ENCODE data around the gene ODAD3. TPM values are rescaled to one million over a fixed set of nuclear protein-coding genes. Genes with fewer than 3 reads are reported as not detected.

ODAD3 gene
- total and polyA plus RNA-seq, 10 of the 15 experiments (the other 5 are each of a cell fraction or from before 2014, with no cell fraction given), result 0.11 to 0.39 (median 0.28) TPM; not detected in 7

- no peak for TF ChIP-seq ZNF592 (IDR thresholded peaks at IDR 0.05)
Measured at GRCh38 chr19:11451327-11451870, 16.5 kb upstream of the ODAD3 start (continued).

GRCh38 chr19:11450570-11451326, 15.8 kb upstream of the ODAD3 start:
- ATAC-seq (no peak), FAIRE-seq (no peak), DNase-seq (ENCODE audit: low read depth, low spot score) (no peak)
- Histone ChIP-seq H2AFZ (ENCODE audit: control insufficient read depth, low read depth, low read length) (no peak overlapping the region), H3K4me2 (ENCODE audit: control insufficient read depth, insufficient read depth) (no peak overlapping the region), H3K27me3 (replicated peaks in 1 of 2; ENCODE audit: control insufficient read depth in 2 of 2, insufficient read depth in 2 of 2, low read length in 1 of 2) (no peaks in the 10 kb centered on the region), H3K9me3 (replicated peaks; ENCODE audit: control insufficient read depth, insufficient read depth, low read length) (no peaks in the 10 kb centered on the region), H3K27ac (ENCODE audit: control insufficient read depth, insufficient read depth) (peak overlapping the region; percentile 18; the same call in 1 of the 2 replicates), H3K36me3 (ENCODE audit: control insufficient read depth in 2 of 2, insufficient read depth in 2 of 2, low read length in 1 of 2) (peaks cover 0 to 21% of the 10 kb centered on the region in 2 experiments; a peak in 2 of 4 replicates), H3K4me1 (ENCODE audit: control insufficient read depth, insufficient read depth, low read length) (0 out of 2 replicates have a peak, but pooled peaks cover 4% of the 10 kb centered on the region), H3K9ac (ENCODE audit: control insufficient read depth, insufficient read depth, low read length) (no peak overlapping the region), H3K79me2 (ENCODE audit: control insufficient read depth, insufficient read depth, low read length) (no peaks in the 10 kb centered on the region), H4K20me1 (ENCODE audit: control insufficient read depth, insufficient read depth) (no peaks in the 10 kb centered on the region), H3K4me3 (no peak overlapping the region)
- TSS peak; percentile 72 for BruUV-seq (replicated peaks)
- TF ChIP-seq MEF2A (IDR thresholded peaks at IDR 0.05; ENCODE audit: insufficient read depth, low read depth, low read length) (no peak), RELA (IDR thresholded peaks at IDR 0.05; ENCODE audit: borderline replicate concordance, partially characterized antibody) (no peak), CREB1 (IDR thresholded peaks at IDR 0.05; ENCODE audit: low read depth) (no peak), HDAC6 (IDR thresholded peaks at IDR 0.05; ENCODE audit: unreplicated experiment) (no peak), DPF2 (IDR thresholded peaks at IDR 0.05) (no peak), STAT3 (IDR thresholded peaks at IDR 0.05; ENCODE audit: low read depth, low read length) (no peak), ESRRA (IDR thresholded peaks at IDR 0.05; ENCODE audit: low read length) (no peak), PKNOX1 (IDR thresholded peaks at IDR 0.05) (no peak), CREM (IDR thresholded peaks at IDR 0.05; ENCODE audit: low read depth) (no peak), TAF1 (IDR thresholded peaks at IDR 0.05; ENCODE audit: borderline replicate concordance, low read depth, low read length) (no peak), FOS (IDR thresholded peaks at IDR 0.05; ENCODE audit: borderline replicate concordance, extremely low read depth, insufficient read length) (no peak), ZNF622 (IDR thresholded peaks at IDR 0.05) (no peak), NFXL1 (IDR thresholded peaks at IDR 0.05; ENCODE audit: borderline replicate concordance) (no peak), KAT2A (conservative IDR thresholded peaks at IDR 0.05; ENCODE audit: control insufficient read depth, low read depth, low read length) (no peak), SIX5 (IDR thresholded peaks at IDR 0.05; ENCODE audit: low read depth, low read length, severe bottlenecking) (no peak), CEBPB (IDR thresholded peaks at IDR 0.05; ENCODE audit: borderline replicate concordance in 1 of 2, low read depth in 2 of 2, low read length in 2 of 2) (no peak), JUNB (IDR thresholded peaks at IDR 0.05) (no peak)
- CTCF ChIA-PET, result interaction anchor here (0.6 to 3.1 kb wide), 3 partner anchors 70 to 86 kb away, joined by 3 to 10 read pairs (median 5); no protein-coding TSS in a partner anchor
- intact Hi-C loops (cut with micrococcal nuclease; ENCODE audit: unreplicated experiment) (no loop called here), in situ Hi-C loops (cut with MboI) (no loop called here)
- 90% methylated on average over 21 of the region's 21 CpGs for WGBS (ENCODE audit: insufficient coverage, insufficient replicate concordance, low lambda C conversion rate, missing lambda C conversion rate)
- SMC1A ChIA-PET (ENCODE audit: uncharacterized antibody, unreplicated experiment), result interaction anchor here (1.5 kb wide), 1 partner anchor 74 kb away, joined by 4 read pairs; no protein-coding TSS in a partner anchor
- POLR2A ChIA-PET, result interaction anchor here (0.5 to 1.7 kb wide), 5 partner anchors 29 to 496 kb away, joined by 3 to 7 read pairs (median 5); no protein-coding TSS in a partner anchor
- RAD21 ChIA-PET (ENCODE audit: unreplicated experiment), result interaction anchor here (1.0 to 2.3 kb wide), 2 partner anchors 70 to 243 kb away, joined by 4 to 5 read pairs; no protein-coding TSS in a partner anchor

Measured in GM12878 (cell line).